Loucy (cell line): ENCODE results near the gene PKD1L1.
"Not testable (repeated sequence)": the region's sequence is repeated elsewhere in the genome, so short reads cannot be mapped to it uniquely, and the experiment has no call there.

ENCODE experiments used
- H2AFZ ChIP-seq: fragments of 200-600 bp; sonication (generic); 2 replicates; pipeline ENCODE4 v1.6.0; 2016; ENCODE audit warnings: antibody characterized with exemption, mild to moderate bottlenecking, low read length, moderate library complexity
- H3F3A ChIP-seq: fragments of 200-600 bp; 2 replicates; pipeline ENCODE4 v1.6.0; 2016; ENCODE audit warnings: antibody characterized with exemption, low read depth, mild to moderate bottlenecking
- H3K27me3 ChIP-seq: fragments of 200-600 bp; sonication (generic); 2 replicates; pipeline ENCODE4 v1.6.1; 2014; ENCODE audit warnings: low read length, mild to moderate bottlenecking; ENCODE audit not compliant: insufficient read depth, poor library complexity, severe bottlenecking
- H3K36me3 ChIP-seq: fragments of 200-600 bp; sonication (generic); 2 replicates; pipeline ENCODE4 v1.6.1; 2016; ENCODE audit warnings: low read length; ENCODE audit not compliant: insufficient read depth
- H3K4me1 ChIP-seq: fragments of 200-600 bp; sonication (generic); 2 replicates; pipeline ENCODE4 v1.5.1; 2014; ENCODE audit warnings: low read length, mild to moderate bottlenecking; ENCODE audit not compliant: insufficient read depth, poor library complexity, severe bottlenecking
- H3K4me2 ChIP-seq: fragments of 200-600 bp; sonication (generic); 2 replicates; pipeline ENCODE4 v1.6.0; 2014; ENCODE audit warnings: antibody characterized with exemption, low read length, low read depth, mild to moderate bottlenecking; ENCODE audit not compliant: poor library complexity, severe bottlenecking
- H3K4me3 ChIP-seq: fragments of 200-600 bp; sonication (generic); 2 replicates; pipeline ENCODE4 v1.5.1; 2014; ENCODE audit warnings: low read length, mild to moderate bottlenecking, mixed read lengths; ENCODE audit not compliant: poor library complexity, severe bottlenecking
- H3K79me2 ChIP-seq: fragments of 200-600 bp; sonication (generic); 2 replicates; pipeline ENCODE4 v1.6.1; 2014; ENCODE audit warnings: low read length; ENCODE audit not compliant: insufficient read depth
- H3K9ac ChIP-seq: fragments of 200-600 bp; sonication (generic); 2 replicates; pipeline ENCODE4 v1.6.0; 2014; ENCODE audit warnings: mild to moderate bottlenecking, low read depth, low read length, moderate library complexity; ENCODE audit not compliant: poor library complexity, severe bottlenecking
- H3K9me2 ChIP-seq: fragments of 200-600 bp; sonication (generic); replicated peaks from 2 replicates; pipeline ENCODE4 v1.6.1; 2016; ENCODE audit warnings: low read depth, low read length, mixed read lengths
- H3K9me3 ChIP-seq: fragments of 200-600 bp; sonication (generic); 2 replicates; pipeline ENCODE4 v1.6.1; 2014; ENCODE audit warnings: mild to moderate bottlenecking, antibody characterized with exemption, low read length, low read depth; ENCODE audit not compliant: insufficient read depth
- H4K20me1 ChIP-seq: fragments of 200-600 bp; sonication (generic); 2 replicates; pipeline ENCODE4 v1.6.0; 2014; ENCODE audit warnings: antibody characterized with exemption, low read length, mild to moderate bottlenecking; ENCODE audit not compliant: insufficient read depth, poor library complexity, severe bottlenecking
- CTCF ChIP-seq: fragments of 200-600 bp; sonication (generic); conservative IDR thresholded peaks from 2 replicates; pipeline ENCODE4 v1.5.1; 2014; ENCODE audit warnings: mild to moderate bottlenecking, antibody characterized with exemption, low read length
- EZH2phosphoT487 ChIP-seq: fragments of 200-600 bp; IDR thresholded peaks from 2 replicates; pipeline ENCODE4 v1.6.1; 2018; ENCODE audit warnings: antibody characterized with exemption, mild to moderate bottlenecking, moderate library complexity, borderline replicate concordance

PKD1L1 gene

GRCh38 chr7:47943676-47944474 lies 4.4 kb downstream of the PKD1L1 start:
- H2AFZ ChIP-seq = no peak overlapping the region

GRCh38 chr7:47942651-47943050 lies 5.6 kb downstream of the PKD1L1 start:
- H3K4me3 ChIP-seq, H2AFZ ChIP-seq, H4K20me1 ChIP-seq, H3K79me2 ChIP-seq, H3K9ac ChIP-seq, H3K9me2 ChIP-seq, H3K9me3 ChIP-seq, H3K4me2 ChIP-seq, H3F3A ChIP-seq, H3K36me3 ChIP-seq, H3K4me1 ChIP-seq, H3K27me3 ChIP-seq: not testable (repeated sequence)

More at GRCh38 chr7:47943676-47944474, 4.4 kb downstream of the PKD1L1 start:
- H3K4me3 ChIP-seq = no peak overlapping the region
- no peaks in the 10 kb centered on the region for H3K27me3 ChIP-seq
- no peak overlapping the region for H3K4me2 ChIP-seq
- H3K79me2 ChIP-seq = no peaks in the 10 kb centered on the region
- no peaks in the 10 kb centered on the region for H3K9me3 ChIP-seq
- H3K9me2 ChIP-seq = no peaks in the 10 kb centered on the region
- H3K9ac ChIP-seq = no peak overlapping the region
- H3F3A ChIP-seq = no peaks in the 10 kb centered on the region
- no peaks in the 10 kb centered on the region for H3K36me3 ChIP-seq
- no peaks in the 10 kb centered on the region for H4K20me1 ChIP-seq
- TF ChIP-seq CTCF (no peak), EZH2phosphoT487 (no peak)
- no peaks in the 10 kb centered on the region for H3K4me1 ChIP-seq

GRCh38 chr7:47942132-47942531 lies 6.1 kb downstream of the PKD1L1 start:
- Histone ChIP-seq H2AFZ (no peak overlapping the region), H3K4me1 (no peaks in the 10 kb centered on the region), H3K4me2 (no peak overlapping the region), H3K27me3 (no peaks in the 10 kb centered on the region), H3K36me3 (no peaks in the 10 kb centered on the region), H4K20me1 (no peaks in the 10 kb centered on the region), H3K9me2 (no peaks in the 10 kb centered on the region), H3K4me3 (no peak overlapping the region), H3K9ac (no peak overlapping the region), H3F3A (no peaks in the 10 kb centered on the region), H3K79me2 (no peaks in the 10 kb centered on the region), H3K9me3 (no peaks in the 10 kb centered on the region)
- TF ChIP-seq EZH2phosphoT487 (no peak), CTCF (no peak)
